HG02610 (cell line): ENCODE data around the gene NAIP.
"Not testable (repeated sequence)": the region's sequence is repeated elsewhere in the genome, so short reads cannot be mapped to it uniquely, and the experiment has no call there.

Experiments
- ATAC-seq: cut with Tn5 transposase; IDR thresholded peaks from one replicate; pipeline ENCODE4 v1.9.1; 2021; ENCODE audit warnings: mild to moderate bottlenecking, moderate library complexity; ENCODE audit not compliant: unreplicated experiment

NAIP gene, protein sequence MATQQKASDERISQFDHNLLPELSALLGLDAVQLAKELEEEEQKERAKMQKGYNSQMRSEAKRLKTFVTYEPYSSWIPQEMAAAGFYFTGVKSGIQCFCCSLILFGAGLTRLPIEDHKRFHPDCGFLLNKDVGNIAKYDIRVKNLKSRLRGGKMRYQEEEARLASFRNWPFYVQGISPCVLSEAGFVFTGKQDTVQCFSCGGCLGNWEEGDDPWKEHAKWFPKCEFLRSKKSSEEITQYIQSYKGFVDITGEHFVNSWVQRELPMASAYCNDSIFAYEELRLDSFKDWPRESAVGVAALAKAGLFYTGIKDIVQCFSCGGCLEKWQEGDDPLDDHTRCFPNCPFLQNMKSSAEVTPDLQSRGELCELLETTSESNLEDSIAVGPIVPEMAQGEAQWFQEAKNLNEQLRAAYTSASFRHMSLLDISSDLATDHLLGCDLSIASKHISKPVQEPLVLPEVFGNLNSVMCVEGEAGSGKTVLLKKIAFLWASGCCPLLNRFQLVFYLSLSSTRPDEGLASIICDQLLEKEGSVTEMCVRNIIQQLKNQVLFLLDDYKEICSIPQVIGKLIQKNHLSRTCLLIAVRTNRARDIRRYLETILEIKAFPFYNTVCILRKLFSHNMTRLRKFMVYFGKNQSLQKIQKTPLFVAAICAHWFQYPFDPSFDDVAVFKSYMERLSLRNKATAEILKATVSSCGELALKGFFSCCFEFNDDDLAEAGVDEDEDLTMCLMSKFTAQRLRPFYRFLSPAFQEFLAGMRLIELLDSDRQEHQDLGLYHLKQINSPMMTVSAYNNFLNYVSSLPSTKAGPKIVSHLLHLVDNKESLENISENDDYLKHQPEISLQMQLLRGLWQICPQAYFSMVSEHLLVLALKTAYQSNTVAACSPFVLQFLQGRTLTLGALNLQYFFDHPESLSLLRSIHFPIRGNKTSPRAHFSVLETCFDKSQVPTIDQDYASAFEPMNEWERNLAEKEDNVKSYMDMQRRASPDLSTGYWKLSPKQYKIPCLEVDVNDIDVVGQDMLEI (N-terminal part only)

GRCh38 chr5:71025289-71025953 lies at the start of gene NAIP:
TSS of gene NAIP (minus strand) at chr5:71025339. CDS start at chr5:71012915, 12,424 bp downstream.
- not testable (repeated sequence) for ATAC-seq

- peak; percentile 98 for ATAC-seq
Measured at GRCh38 chr5:71067262-71067928, 42.3 kb upstream of the NAIP start, which contains the start of gene GTF2H2. TSS of gene GTF2H2 (minus strand) at chr5:71067676. CDS start at chr5:71062763, 4,913 bp downstream.

- not testable (repeated sequence) for ATAC-seq
Measured at GRCh38 chr5:71061322-71061721, 36.2 kb upstream of the NAIP start.

DNA sequence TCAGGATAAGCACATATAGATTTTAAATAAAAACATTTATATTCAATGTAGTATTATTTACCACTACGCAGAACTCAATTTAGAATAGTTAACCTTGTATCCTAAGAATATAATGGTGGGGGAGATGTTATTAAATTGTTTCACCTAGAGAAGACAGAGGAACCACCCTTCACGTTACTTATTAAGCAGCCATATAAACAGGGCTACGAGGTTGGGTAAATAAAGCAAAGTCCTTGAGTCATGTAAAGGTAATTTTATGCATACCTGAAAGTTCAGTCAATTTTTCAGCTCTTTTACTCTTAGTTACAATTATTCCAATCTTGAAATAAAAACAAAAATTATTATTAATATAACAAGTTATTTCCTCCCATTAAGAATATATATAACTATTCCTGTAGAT lies 34.3 kb upstream of the NAIP start:
- ATAC-seq, result not testable (repeated sequence)

- ATAC-seq, result not testable (repeated sequence)
Measured at GRCh38 chr5:71044808-71045207, 19.7 kb upstream of the NAIP start.

DNA sequence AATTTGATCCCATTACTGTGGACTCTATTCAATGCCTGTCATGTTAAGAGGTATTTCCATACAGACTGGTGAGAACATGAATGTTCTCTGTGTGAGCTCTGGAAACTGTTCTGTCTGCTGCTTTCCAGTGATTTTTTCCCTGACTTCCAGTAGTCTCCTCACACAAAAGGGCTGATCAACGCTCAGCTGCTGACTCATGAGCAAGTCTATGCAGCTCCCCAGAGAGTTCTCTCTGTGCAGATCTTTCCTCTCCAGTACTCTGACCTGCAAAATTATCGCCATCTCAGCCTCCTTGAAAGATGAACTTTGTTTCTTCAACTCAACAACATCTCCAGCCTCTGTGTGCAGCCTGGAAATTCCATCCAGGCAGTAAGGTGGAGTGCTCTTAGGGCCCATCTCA lies 19.0 kb upstream of the NAIP start:
- not testable (repeated sequence) for ATAC-seq

GRCh38 chr5:71031046-71031776 lies 6.1 kb upstream of the NAIP start:
- ATAC-seq, result not testable (repeated sequence)

DNA sequence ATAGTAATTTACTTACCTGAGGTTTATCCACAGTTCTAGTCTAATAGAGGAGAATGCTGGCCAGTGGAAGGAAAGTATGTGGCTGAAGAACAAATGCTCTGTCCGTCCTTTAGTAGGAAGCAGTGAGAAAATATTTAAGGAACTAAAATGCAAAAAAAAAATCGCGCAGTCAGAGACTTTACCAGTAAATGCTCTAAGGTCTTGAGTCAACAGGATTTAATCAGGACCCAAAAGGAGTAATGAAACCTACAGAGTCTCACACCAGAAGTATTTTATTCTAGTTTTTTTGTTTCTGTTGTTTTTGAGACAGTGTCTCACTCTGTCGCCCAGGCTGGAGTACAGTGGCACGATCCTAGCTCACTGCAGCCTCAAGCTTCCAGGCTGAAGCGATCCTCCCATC lies 4.5 kb downstream of the NAIP start:
- not testable (repeated sequence) for ATAC-seq

GRCh38 chr5:71018376-71019005 lies 6.6 kb downstream of the NAIP start:
- not testable (repeated sequence) for ATAC-seq

DNA sequence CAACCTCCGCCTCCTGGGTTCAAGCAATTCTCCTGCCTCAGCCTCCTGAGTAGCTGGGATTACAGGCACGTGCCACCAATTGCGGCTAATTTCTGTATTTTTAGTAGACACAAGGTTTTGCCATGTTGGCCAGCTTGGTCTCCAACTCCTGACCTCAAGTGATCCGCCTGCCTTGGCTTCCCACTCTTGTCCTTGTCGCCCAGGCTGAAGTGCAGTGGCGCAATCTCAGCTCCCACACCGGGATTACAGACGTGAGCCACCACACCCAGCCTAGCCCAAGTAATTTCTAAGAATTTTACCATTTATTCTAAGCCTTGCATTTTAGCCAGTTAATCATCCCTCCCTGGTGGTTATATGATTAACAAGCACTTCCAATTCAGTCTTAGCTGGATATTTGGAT lies 11.0 kb downstream of the NAIP start:
- ATAC-seq, result no peak

GRCh38 chr5:71013575-71013974 lies 11.6 kb downstream of the NAIP start:
- no peak for ATAC-seq

DNA sequence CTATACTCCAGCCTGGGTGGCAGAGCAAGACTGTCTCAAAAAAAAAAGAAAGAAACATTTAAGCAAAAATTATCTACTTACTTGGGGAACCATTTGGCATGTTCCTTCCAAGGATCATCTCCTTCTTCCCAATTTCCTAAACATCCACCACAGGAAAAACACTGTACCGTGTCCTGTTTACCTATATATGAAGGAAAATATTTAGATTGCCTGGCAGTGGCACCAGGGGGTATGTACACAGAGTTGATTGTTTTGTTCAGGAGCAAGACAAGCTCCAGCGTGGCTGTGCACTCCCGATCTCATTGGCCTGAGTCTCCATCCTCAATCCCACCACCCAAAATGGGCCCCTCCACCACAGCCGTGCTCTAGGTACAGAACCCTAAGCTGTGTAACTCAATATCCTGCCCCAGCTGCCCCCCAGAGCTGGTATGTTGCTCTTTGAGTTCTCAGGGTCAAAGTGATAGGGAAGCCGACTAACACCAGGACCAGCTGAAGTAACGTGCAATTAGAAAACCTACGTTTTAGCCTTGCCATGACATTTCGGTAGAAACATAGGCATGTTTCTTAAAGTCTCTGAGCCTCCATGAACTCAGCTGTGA lies 13.8 kb downstream of the NAIP start:
- ATAC-seq, result no peak

GRCh38 chr5:71006983-71007382 lies 18.2 kb downstream of the NAIP start:
- ATAC-seq, result not testable (repeated sequence)

DNA sequence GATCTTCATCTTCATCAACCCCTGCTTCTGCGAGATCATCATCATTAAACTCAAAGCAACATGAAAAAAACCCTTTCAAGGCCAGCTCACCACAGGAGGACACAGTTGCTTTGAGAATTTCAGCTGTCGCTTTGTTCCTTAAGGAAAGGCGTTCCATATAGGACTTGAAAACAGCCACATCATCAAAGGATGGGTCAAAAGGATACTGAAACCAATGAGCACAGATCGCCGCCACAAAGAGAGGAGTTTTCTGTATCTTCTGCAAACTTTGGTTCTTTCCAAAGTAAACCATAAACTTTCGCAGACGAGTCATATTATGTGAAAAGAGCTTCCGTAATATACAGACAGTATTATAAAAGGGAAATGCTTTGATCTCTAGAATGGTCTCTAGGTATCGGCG lies 40.3 kb downstream of the NAIP start:
- ATAC-seq, result not testable (repeated sequence)

DNA sequence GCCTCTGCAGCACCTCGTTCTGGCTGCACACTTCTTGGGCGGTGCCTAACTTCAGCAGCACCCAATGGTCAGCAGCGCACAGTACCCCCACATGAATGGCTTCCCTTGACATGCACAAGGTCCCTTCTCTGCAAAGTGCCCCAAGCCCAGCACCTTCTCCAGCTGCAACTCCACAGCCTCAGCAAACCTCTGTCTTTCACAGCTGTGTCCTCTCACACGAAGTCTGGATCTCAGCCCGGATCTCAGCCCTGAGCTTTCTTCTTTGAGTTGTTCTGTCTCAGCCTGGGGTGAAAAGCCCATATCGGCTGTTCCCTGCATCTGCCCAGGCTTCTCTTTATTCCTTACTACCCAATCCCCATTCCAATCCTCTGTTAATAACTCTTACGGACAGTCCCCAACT lies 57.9 kb downstream of the NAIP start:
- ATAC-seq, result not testable (repeated sequence)

DNA sequence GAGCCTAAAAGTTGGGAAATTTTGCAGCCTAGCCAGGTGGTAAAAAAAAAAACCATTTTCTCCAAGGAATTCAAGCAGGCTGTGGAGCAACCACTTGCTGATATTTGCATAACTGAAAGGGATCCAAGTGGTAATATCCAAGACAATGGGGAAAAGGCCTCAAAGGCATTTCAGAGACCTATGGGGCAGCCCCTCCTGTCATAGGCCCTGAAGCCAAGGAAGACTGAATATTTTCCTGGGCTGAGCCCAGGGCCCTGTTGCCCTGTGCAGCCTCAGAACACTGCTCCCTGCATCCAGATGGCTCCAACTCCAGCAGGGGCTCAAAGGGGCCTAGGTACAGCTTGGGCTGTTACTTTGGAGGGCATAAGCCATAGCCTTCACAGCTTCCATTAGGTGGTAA lies 60.6 kb downstream of the NAIP start:
- ATAC-seq, result not testable (repeated sequence)

GRCh38 chr5:70953068-70953467 lies 72.1 kb downstream of the NAIP start:
- ATAC-seq, result not testable (repeated sequence)

- ATAC-seq, result not testable (repeated sequence)
Measured at GRCh38 chr5:70932560-70932959, 92.6 kb downstream of the NAIP start.
